ENCODE data around the gene WNT3.
A peak's percentile ranks its signal among the peaks of the same experiment; 100 is the strongest.

The WNT3 gene

DNA sequence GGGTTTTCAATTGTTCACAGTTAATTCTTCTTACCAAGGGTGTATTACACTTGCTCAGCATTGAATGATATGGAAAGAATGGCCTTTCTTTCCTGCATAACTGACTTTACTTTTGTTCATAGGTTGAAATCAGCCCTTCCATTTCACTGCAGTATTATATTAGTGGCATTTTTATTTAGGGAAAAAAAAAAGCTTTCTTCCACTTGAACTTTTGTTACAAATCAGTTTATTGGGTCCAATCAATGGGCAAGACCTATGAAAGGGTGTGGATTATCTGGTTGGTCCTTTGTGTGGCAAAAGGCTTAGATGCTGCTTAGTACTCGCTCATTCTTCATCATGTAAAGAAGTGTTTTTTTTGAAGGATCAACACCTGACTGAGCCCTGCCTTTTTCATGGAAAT, 74.1 kb downstream of the WNT3 start:
- TF ChIP-seq, protein P1, sequence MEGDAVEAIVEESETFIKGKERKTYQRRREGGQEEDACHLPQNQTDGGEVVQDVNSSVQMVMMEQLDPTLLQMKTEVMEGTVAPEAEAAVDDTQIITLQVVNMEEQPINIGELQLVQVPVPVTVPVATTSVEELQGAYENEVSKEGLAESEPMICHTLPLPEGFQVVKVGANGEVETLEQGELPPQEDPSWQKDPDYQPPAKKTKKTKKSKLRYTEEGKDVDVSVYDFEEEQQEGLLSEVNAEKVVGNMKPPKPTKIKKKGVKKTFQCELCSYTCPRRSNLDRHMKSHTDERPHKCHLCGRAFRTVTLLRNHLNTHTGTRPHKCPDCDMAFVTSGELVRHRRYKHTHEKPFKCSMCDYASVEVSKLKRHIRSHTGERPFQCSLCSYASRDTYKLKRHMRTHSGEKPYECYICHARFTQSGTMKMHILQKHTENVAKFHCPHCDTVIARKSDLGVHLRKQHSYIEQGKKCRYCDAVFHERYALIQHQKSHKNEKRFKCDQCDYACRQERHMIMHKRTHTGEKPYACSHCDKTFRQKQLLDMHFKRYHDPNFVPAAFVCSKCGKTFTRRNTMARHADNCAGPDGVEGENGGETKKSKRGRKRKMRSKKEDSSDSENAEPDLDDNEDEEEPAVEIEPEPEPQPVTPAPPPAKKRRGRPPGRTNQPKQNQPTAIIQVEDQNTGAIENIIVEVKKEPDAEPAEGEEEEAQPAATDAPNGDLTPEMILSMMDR (IDR thresholded peaks at IDR 0.05; ENCODE audit: poor library complexity, severe bottlenecking), result no peak
- DNase-seq (ENCODE audit: low spot score) (no peak), ATAC-seq (ENCODE audit: low read depth) (no peak)
- Histone ChIP-seq H3K4me1 (ENCODE audit: insufficient read depth, poor library complexity, severe bottlenecking) (peaks cover 15% of the 10 kb centered on the region), H3K9me3 (ENCODE audit: severe bottlenecking) (no peaks in the 10 kb centered on the region), H3K27ac (ENCODE audit: poor library complexity, severe bottlenecking) (no peak overlapping the region), H3K36me3 (ENCODE audit: low read depth) (no peaks in the 10 kb centered on the region), H3K27me3 (ENCODE audit: insufficient read depth, poor library complexity, severe bottlenecking) (no peaks in the 10 kb centered on the region), H3K4me3 (ENCODE audit: severe bottlenecking) (no peak overlapping the region)

DNA sequence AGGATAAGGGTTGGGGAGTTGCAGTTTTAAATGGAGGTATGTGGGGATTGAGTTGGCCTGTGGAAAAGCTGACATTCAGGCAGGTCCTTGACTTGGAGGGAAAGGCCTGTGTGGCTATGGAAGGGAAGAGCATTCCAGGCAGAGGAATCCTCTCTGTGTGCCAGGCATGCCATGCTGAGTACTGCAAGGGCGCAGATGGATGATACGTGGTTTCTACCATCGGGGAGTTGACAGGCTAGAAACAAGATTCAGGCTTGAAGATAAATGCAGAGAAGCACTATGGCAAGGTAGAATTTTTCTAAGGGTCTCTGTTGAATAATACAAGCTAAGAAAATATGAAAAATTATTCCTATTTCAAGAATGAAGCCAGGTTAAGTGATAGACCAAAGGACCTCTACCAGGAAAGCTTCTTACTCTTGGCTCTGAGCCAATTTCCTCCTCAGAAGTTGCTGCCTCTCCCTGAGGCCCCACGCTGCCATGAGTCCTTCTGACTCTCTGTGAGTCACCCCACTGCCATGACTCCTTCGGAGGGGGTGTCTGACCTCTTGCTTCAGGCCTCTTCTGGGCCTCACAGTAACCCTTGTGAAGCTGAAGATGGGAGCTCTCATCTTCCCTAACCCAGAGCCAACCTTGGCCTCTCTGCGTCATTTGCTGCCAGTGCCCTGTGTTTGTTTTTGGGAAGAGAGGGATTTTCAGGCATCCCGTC, 75.8 kb downstream of the WNT3 start:
- H3K9me3 ChIP-seq (ENCODE audit: severe bottlenecking), result no peaks in the 10 kb centered on the region
- H3K36me3 ChIP-seq (ENCODE audit: low read depth), result no peaks in the 10 kb centered on the region
- peak overlapping the region; percentile 24 for H3K27ac ChIP-seq (ENCODE audit: poor library complexity, severe bottlenecking)
- TF ChIP-seq, protein P1 (IDR thresholded peaks at IDR 0.05; ENCODE audit: poor library complexity, severe bottlenecking), result no peak
- no peak overlapping the region for H3K4me3 ChIP-seq (ENCODE audit: severe bottlenecking)
- H3K27me3 ChIP-seq (ENCODE audit: insufficient read depth, poor library complexity, severe bottlenecking), result no peaks in the 10 kb centered on the region
- peak; percentile 100 for ATAC-seq (ENCODE audit: low read depth)
- peak; percentile 94 for DNase-seq (ENCODE audit: low spot score)
- H3K4me1 ChIP-seq (ENCODE audit: insufficient read depth, poor library complexity, severe bottlenecking), result peaks cover 15% of the 10 kb centered on the region

DNA sequence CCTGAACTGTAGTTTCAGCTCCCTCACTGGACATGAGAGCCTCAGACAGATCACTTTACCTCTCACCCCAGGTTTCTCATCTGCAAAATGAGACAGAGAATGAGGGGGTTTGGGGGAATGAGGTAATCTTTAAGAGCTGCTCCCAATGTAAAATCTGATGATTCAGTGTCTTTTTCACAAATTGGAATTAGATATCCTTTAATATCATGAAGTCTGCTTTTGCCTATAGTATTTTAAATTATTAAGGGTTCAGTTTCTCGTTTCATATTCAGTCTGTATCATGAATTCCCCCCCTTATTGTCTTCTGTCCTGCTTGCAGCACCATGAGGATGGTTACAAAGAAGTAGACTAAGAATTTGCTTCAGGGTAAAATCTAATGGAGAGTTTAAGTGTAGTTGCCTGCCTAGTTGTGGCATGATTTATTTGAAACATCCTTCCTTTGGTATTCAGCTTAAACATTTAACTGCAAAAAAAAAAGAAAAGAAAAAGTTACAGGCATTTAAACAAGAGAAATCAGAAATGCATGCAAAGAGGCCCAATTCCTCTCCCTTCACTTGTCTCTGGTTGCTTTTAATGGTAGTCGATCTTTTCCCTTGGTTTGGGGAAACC, 77.3 kb downstream of the WNT3 start:
- ATAC-seq (ENCODE audit: low read depth), result no peak
- Histone ChIP-seq H3K27ac (ENCODE audit: poor library complexity, severe bottlenecking) (no peak overlapping the region), H3K9me3 (ENCODE audit: severe bottlenecking) (no peaks in the 10 kb centered on the region), H3K4me1 (ENCODE audit: insufficient read depth, poor library complexity, severe bottlenecking) (peaks cover 15% of the 10 kb centered on the region), H3K4me3 (ENCODE audit: severe bottlenecking) (no peak overlapping the region), H3K27me3 (ENCODE audit: insufficient read depth, poor library complexity, severe bottlenecking) (no peaks in the 10 kb centered on the region), H3K36me3 (ENCODE audit: low read depth) (no peaks in the 10 kb centered on the region)
- TF ChIP-seq, protein P1 (IDR thresholded peaks at IDR 0.05; ENCODE audit: poor library complexity, severe bottlenecking), result no peak
- DNase-seq (ENCODE audit: low spot score), result no peak

DNA sequence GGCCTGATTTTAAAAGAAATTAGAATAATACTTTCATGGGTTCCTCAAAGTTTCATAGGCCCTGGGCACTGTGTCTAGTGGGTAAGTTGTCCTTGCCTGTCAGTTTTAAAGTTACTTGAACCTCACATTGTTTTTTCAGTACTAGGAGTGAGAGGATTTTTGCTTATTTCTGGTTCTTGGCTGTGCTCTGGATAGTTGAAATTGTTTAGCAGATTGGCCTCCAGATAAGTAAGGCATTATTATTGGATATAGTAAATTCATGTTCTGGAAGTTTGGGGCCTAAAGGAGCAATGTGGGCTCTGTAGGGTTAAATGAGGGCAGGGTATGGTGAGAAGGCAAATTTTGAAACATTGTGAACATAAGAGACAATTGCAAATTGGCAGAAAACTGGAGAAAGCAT, 78.5 kb downstream of the WNT3 start:
- ATAC-seq (ENCODE audit: low read depth) (no peak), DNase-seq (ENCODE audit: low spot score) (no peak)
- TF ChIP-seq, protein P1 (IDR thresholded peaks at IDR 0.05; ENCODE audit: poor library complexity, severe bottlenecking), result no peak
- Histone ChIP-seq H3K27ac (ENCODE audit: poor library complexity, severe bottlenecking) (no peak overlapping the region), H3K4me3 (ENCODE audit: severe bottlenecking) (no peak overlapping the region), H3K9me3 (ENCODE audit: severe bottlenecking) (no peaks in the 10 kb centered on the region), H3K27me3 (ENCODE audit: insufficient read depth, poor library complexity, severe bottlenecking) (no peaks in the 10 kb centered on the region), H3K4me1 (ENCODE audit: insufficient read depth, poor library complexity, severe bottlenecking) (peaks cover 15% of the 10 kb centered on the region), H3K36me3 (ENCODE audit: low read depth) (no peaks in the 10 kb centered on the region)

DNA sequence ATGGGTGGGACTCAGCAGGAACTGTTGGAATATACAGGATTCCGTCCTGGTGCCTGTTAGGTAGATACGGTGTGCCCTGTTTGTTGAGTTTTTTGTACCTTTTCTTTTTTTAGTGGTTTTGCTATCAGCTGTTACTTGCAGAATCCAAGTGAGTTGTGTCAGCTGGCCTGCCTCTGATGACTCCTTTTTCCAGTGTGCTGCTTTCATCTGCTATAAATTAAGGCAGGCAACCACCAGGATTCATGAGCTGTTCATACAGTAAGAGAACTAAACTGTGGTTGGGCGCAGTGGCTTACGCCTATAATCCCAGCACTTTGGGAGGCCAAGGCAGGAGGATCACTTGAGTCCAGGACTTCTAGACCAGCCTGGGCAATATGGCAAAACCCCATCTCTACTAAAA, 79.9 kb downstream of the WNT3 start:
- Histone ChIP-seq H3K9me3 (ENCODE audit: severe bottlenecking) (no peaks in the 10 kb centered on the region), H3K4me3 (ENCODE audit: severe bottlenecking) (no peak overlapping the region), H3K27ac (ENCODE audit: poor library complexity, severe bottlenecking) (no peak overlapping the region), H3K4me1 (ENCODE audit: insufficient read depth, poor library complexity, severe bottlenecking) (peaks cover 28% of the 10 kb centered on the region), H3K27me3 (ENCODE audit: insufficient read depth, poor library complexity, severe bottlenecking) (no peaks in the 10 kb centered on the region), H3K36me3 (ENCODE audit: low read depth) (no peaks in the 10 kb centered on the region)
- TF ChIP-seq, protein P1 (IDR thresholded peaks at IDR 0.05; ENCODE audit: poor library complexity, severe bottlenecking), result no peak
- ATAC-seq (ENCODE audit: low read depth) (no peak), DNase-seq (ENCODE audit: low spot score) (no peak)

Data from RWPE2 (cell line).